ENCODE results near the gene LDLRAD4.

DNA sequence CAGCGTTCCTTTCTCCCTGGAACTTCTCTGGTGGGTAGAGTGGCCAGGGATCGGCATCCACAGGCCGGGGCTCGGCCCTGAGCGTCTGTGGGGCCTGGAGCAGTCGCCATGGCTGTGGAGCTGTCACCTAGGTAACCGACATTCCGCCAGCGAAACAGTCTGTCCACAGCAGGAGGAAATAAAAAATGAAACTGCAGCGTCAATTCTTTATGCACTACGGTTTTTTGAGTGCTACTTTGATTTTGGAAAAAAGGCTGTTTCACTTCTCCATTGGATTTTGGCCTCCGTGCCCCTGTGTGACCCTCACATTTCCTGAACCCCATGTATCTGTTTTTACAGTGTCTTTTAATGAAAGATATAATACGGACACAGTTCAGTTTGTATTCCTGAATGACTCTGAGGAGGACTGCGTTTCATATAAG is 163.4 kb downstream of the LDLRAD4 start:
- TF ChIP-seq, protein P1, sequence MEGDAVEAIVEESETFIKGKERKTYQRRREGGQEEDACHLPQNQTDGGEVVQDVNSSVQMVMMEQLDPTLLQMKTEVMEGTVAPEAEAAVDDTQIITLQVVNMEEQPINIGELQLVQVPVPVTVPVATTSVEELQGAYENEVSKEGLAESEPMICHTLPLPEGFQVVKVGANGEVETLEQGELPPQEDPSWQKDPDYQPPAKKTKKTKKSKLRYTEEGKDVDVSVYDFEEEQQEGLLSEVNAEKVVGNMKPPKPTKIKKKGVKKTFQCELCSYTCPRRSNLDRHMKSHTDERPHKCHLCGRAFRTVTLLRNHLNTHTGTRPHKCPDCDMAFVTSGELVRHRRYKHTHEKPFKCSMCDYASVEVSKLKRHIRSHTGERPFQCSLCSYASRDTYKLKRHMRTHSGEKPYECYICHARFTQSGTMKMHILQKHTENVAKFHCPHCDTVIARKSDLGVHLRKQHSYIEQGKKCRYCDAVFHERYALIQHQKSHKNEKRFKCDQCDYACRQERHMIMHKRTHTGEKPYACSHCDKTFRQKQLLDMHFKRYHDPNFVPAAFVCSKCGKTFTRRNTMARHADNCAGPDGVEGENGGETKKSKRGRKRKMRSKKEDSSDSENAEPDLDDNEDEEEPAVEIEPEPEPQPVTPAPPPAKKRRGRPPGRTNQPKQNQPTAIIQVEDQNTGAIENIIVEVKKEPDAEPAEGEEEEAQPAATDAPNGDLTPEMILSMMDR (IDR thresholded peaks at IDR 0.05; ENCODE audit: insufficient read depth, low read length, poor library complexity, severe bottlenecking): no peak
- TF ChIP-seq EZH2phosphoT487 (conservative IDR thresholded peaks at IDR 0.05; ENCODE audit: low read length): no peak

Data from SU-DHL-6 (cell line).